Cardiac septum (tissue), 1 donor: ENCODE results near the gene CALM3. TPM values are rescaled to one million over a fixed set of nuclear protein-coding genes. Genes with fewer than 3 reads are reported as not detected.

Experiments used
- DNase-seq: peaks from one replicate; pipeline ENCODE4 v3.0.0-alpha.2; 2020; ENCODE audit warnings: low spot score
- intact Hi-C: fragments of 100-400 bp; cut with DNase I; formaldehyde crosslinking; loops from one replicate; pipeline ENCODE4 v1.14.0; 2022
- total RNA-seq: library from RNA; stranded (reverse); fragmentation: NEBNext Ultra II Directional; extraction: Animal tissue kit (Norgen Biotek cat#: 25700); gene quantifications from one replicate; pipeline ENCODE4 v1.2.1, GENCODE V29; 2021
- donor health status: DM: no; HTN: no; CAD: no.

CALM3 gene
- total RNA-seq, 1 donor from 2014 or later, result 271 TPM

GRCh38 chr19:46596008-46596407, 5.1 kb upstream of the CALM3 start:
- intact Hi-C loops, result no loop called here

GRCh38 chr19:46598372-46598917, 2.7 kb upstream of the CALM3 start:
- no peak for DNase-seq
- intact Hi-C loops, result no loop called here

More at GRCh38 chr19:46596008-46596407, 5.1 kb upstream of the CALM3 start:
- no peak for DNase-seq

DNA sequence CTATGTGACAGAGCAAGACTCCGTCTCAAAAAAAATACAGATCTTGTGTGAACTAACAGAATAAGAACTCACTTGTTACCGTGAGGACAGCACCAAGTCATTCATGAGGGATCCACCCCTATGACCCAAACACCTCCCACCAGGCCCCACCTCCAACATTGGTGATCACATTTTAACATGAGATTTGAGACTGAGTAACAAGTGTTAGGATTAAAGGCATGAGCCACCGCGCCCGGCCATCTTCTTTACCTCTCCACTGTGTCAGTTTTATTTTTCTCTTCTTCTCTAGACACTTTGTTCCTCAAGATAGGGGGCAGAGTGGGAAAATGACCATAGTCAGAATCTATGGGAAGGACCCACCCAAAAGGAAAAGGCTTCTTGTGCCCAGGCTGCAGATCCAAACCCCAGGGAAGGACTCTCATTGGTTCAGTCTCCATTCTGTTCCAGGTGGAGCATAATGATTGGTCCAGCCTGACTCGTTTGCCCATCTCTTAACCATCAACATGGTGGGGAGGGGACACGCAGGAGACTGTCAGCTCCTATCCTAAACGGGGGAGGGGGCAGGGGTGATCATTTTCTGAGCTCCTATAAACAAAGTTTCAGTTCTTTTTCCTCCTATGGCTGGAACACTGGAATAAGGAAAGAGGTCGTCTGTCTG, 1.3 kb upstream of the CALM3 start:
- DNase-seq, result no peak
- intact Hi-C loops, result no loop called here

- intact Hi-C loops, result no loop called here
- DNase-seq, result peak; percentile 98
Observed at GRCh38 chr19:46600384-46601317, 479 bp upstream of the CALM3 start.

DNA sequence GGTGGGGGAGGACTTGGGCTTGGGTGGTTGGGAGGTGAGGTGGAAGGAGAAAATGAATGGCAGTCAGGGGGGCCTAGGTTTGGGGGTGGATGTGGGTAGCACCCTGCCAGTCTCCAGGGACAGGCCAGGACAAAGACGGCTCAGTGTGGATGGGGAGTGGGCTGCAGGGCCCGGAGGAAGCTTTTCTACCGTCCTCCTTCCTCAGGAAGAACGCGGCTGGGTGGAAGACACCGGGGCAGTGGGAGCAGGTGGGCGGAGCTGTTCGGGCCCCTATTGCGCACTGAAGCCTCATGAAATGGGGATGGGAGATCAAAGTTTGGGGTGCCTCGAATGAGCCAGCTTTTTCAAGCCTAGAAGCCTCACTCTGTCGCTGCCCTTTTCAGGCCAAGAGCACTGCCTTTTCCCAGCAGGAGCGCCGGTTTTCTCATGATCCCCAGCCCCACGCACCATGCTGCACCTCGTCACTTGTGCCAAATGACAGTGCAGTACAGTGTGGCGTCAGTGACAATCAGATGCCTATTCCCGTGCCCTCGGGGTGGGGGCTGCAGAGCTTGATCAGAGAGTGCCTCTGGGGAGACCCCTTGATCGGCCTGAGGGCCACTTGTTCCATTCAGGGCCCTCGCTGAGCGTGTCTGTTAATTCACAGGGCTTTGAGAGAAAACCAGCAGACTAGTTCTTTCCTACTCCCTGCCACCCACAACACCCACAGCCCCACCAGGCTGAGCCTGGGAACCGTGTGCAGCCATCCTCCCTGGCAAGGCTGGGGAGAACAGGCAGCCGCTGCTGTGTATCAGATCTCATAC, 1.5 kb downstream of the CALM3 start:
- no peak for DNase-seq
- intact Hi-C loops, result no loop called here

- intact Hi-C loops, result no loop called here
- no peak for DNase-seq
Observed at GRCh38 chr19:46603195-46603637, 2.1 kb downstream of the CALM3 start.

GRCh38 chr19:46603752-46604231, 2.7 kb downstream of the CALM3 start:
- intact Hi-C loops, result no loop called here
- no peak for DNase-seq

DNA sequence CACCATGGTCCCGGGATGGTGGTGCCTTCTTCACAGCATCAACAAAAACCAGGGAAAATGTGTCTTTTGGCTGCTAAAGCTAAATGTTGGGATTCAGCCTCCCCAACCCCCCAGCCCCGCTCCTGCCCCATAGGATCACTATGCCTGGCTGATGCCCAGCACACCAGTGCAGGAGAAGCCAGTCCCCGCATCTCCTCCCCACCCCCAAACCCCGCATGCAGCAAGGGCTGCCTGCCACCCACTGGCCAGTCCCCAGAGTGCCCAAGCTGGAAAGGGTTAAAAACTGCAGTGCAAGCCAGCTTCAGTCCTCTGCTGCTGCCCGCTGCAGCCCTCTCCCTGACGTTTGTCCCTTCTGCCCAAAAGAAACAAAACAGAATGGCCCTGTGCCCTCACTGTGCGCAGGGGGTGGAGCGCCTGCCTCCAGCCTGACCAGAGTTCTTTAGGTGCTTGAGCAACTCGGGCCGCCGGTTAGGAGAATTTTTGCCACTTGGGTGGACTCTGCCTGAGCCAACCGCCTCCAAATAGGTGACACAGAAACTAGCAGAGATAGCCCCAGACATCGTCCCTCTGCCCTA, 3.7 kb downstream of the CALM3 start:
- DNase-seq, result no peak
- intact Hi-C loops, result no loop called here

DNA sequence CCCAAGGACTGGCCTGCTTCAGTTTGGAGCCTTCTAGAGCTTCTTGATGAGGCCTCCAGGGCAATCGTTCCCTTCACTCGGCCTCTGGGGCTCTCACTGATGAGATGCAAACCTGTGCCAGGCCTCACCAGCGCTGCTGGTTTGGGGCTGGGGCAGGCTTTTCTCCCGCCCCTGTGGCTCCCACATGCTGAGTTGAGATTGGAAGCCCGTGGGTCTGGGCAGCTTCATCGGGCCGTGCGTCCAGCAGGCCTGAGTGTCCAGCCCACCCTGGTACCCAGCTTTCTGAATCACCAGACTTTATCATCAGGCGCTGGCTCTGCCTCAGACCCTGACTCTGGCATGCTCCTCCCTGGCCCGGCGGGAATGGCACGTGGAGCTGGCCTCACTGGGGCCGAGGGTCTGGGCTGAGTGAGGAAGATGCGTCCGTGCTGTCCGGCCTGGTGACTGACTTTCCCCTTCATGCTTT, 4.3 kb downstream of the CALM3 start:
- DNase-seq, result no peak
- intact Hi-C loops, result no loop called here

GRCh38 chr19:46606019-46606418, 4.9 kb downstream of the CALM3 start:
- intact Hi-C loops, result no loop called here
- no peak for DNase-seq

DNA sequence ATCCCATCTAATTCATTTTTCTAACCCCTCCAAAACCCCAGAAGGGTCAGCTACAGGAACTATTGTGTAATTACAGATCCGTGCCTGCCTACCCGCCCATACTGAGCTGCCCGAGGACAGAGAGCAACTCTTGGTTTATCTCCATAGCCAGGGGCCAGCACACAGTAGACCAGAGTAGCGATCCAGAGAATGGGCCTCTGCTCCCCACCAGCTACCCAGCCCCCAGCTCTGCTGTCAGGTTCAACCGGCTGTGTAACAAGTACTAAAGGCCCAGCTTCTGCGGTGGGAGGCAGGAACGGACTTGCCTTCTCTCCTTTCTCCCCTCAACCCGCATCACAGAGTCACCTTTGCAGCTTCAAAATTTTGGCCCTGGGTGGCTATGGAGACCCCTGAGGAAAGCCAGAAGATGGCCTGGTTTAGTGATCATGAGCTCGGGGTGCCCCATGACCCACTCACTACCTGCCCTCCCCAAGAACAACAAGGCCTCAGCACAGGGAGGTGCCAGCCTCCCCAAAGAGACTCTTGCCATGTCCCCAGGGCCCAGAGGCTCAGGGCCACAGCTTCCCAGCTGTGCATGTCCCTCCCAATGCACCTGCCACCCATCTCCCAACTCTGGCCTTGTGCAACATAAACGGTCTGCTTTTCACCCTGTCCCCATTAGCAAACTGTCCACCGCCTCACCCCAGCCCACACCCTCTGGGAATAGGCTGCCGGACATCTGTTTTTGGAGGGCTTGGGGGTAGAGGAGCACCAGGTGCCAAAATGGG, 5.7 kb downstream of the CALM3 start:
- intact Hi-C loops, result no loop called here
- DNase-seq, result peak; percentile 29

DNA sequence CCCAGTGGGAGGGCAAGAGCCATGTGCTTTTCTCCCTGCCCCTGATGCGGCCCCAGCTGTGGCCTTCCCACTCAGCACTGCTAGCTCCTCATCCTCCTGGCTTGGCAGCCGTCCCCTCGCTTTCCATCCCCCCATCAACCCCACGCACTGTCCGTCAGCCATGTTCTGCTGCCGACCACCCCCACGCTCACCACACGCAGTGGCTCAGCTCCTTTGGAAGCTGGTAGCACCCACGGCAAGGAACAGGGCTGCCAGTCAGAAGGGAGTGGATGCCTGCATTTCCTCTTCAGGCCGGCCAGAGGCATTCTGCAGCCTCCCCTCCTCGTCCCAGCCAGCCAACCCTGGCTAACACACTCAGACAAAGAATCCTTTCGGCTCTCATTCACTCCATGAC, 6.3 kb downstream of the CALM3 start:
- DNase-seq, result peak; percentile 55
- intact Hi-C loops, result no loop called here

GRCh38 chr19:46608178-46608577, 7.0 kb downstream of the CALM3 start:
- DNase-seq, result no peak
- intact Hi-C loops, result no loop called here

GRCh38 chr19:46608581-46609345, 7.6 kb downstream of the CALM3 start:
- peak; percentile 59 for DNase-seq
- intact Hi-C loops, result no loop called here

GRCh38 chr19:46609511-46610412, 8.6 kb downstream of the CALM3 start:
- intact Hi-C loops, result no loop called here
- DNase-seq, result peak; percentile 70

- DNase-seq, result peak; percentile 17
Observed at GRCh38 chr19:46610413-46610775, 9.3 kb downstream of the CALM3 start.

More at GRCh38 chr19:46610413-46610775, 9.3 kb downstream of the CALM3 start:
- intact Hi-C loops, result no loop called here
